ENCODE measurements around the gene ZNF827.

ZNF827 gene

GRCh38 chr4:145976680-145977079, 38.1 kb upstream of the ZNF827 start:
- no peaks in the 10 kb centered on the region for H3K27me3 ChIP-seq (ENCODE audit: control insufficient read depth, insufficient read depth, low read length)
- no peak overlapping the region for H3K9ac ChIP-seq
- H3K4me2 ChIP-seq (ENCODE audit: low read length), result no peak overlapping the region
- no peaks in the 10 kb centered on the region for H3K9me3 ChIP-seq (ENCODE audit: control insufficient read depth, low read length)
- no peak overlapping the region for H3K27ac ChIP-seq
- no peaks in the 10 kb centered on the region for H3K4me1 ChIP-seq
- H3K79me2 ChIP-seq, result no peaks in the 10 kb centered on the region
- no peak overlapping the region for H2AFZ ChIP-seq
- H3K4me3 ChIP-seq (ENCODE audit: low read depth, low read length), result no peak overlapping the region
- H3K36me3 ChIP-seq (ENCODE audit: control insufficient read depth, insufficient read depth, low read length), result no peaks in the 10 kb centered on the region
- no peak for TF ChIP-seq CTCF (IDR thresholded peaks at IDR 0.05)

GRCh38 chr4:145960012-145960411, 21.4 kb upstream of the ZNF827 start:
- H3K9ac ChIP-seq, result no peak overlapping the region
- H3K4me1 ChIP-seq, result no peaks in the 10 kb centered on the region
- no peaks in the 10 kb centered on the region for H3K79me2 ChIP-seq
- no peak for TF ChIP-seq CTCF (IDR thresholded peaks at IDR 0.05)
- no peaks in the 10 kb centered on the region for H3K36me3 ChIP-seq (ENCODE audit: control insufficient read depth, insufficient read depth, low read length)
- no peaks in the 10 kb centered on the region for H3K9me3 ChIP-seq (ENCODE audit: control insufficient read depth, low read length)
- no peak overlapping the region for H3K4me3 ChIP-seq (ENCODE audit: low read depth, low read length)
- H3K27ac ChIP-seq, result no peak overlapping the region
- no peak overlapping the region for H3K4me2 ChIP-seq (ENCODE audit: low read length)
- no peak overlapping the region for H2AFZ ChIP-seq
- no peaks in the 10 kb centered on the region for H3K27me3 ChIP-seq (ENCODE audit: control insufficient read depth, insufficient read depth, low read length)

- Histone ChIP-seq H3K36me3 (ENCODE audit: control insufficient read depth, insufficient read depth, low read length) (no peaks in the 10 kb centered on the region), H3K27ac (no peak overlapping the region), H3K9me3 (ENCODE audit: control insufficient read depth, low read length) (no peaks in the 10 kb centered on the region), H3K4me2 (ENCODE audit: low read length) (no peak overlapping the region), H3K4me3 (ENCODE audit: low read depth, low read length) (no peak overlapping the region), H3K79me2 (no peaks in the 10 kb centered on the region), H3K4me1 (no peaks in the 10 kb centered on the region), H2AFZ (no peak overlapping the region), H3K9ac (no peak overlapping the region), H3K27me3 (ENCODE audit: control insufficient read depth, insufficient read depth, low read length) (no peaks in the 10 kb centered on the region)
- TF ChIP-seq CTCF (IDR thresholded peaks at IDR 0.05), result no peak
Observed at GRCh38 chr4:145957302-145957701, 18.7 kb upstream of the ZNF827 start.

- Histone ChIP-seq H2AFZ (no peak overlapping the region), H3K27me3 (ENCODE audit: control insufficient read depth, insufficient read depth, low read length) (no peaks in the 10 kb centered on the region), H3K36me3 (ENCODE audit: control insufficient read depth, insufficient read depth, low read length) (no peaks in the 10 kb centered on the region), H3K9me3 (ENCODE audit: control insufficient read depth, low read length) (no peaks in the 10 kb centered on the region), H3K4me2 (ENCODE audit: low read length) (no peak overlapping the region), H3K27ac (no peak overlapping the region), H3K79me2 (no peaks in the 10 kb centered on the region), H3K9ac (no peak overlapping the region), H3K4me1 (no peaks in the 10 kb centered on the region), H3K4me3 (ENCODE audit: low read depth, low read length) (no peak overlapping the region)
- TF ChIP-seq CTCF (IDR thresholded peaks at IDR 0.05), result peak; percentile 57
Observed at GRCh38 chr4:145956288-145956890, 17.8 kb upstream of the ZNF827 start.

- no peaks in the 10 kb centered on the region for H3K4me1 ChIP-seq
- H3K4me2 ChIP-seq (ENCODE audit: low read length), result no peak overlapping the region
- H3K4me3 ChIP-seq (ENCODE audit: low read depth, low read length), result no peak overlapping the region
- H3K36me3 ChIP-seq (ENCODE audit: control insufficient read depth, insufficient read depth, low read length), result no peaks in the 10 kb centered on the region
- TF ChIP-seq CTCF (IDR thresholded peaks at IDR 0.05), result no peak
- no peaks in the 10 kb centered on the region for H3K9me3 ChIP-seq (ENCODE audit: control insufficient read depth, low read length)
- H3K27ac ChIP-seq, result no peak overlapping the region
- H3K79me2 ChIP-seq, result no peaks in the 10 kb centered on the region
- H3K27me3 ChIP-seq (ENCODE audit: control insufficient read depth, insufficient read depth, low read length), result no peaks in the 10 kb centered on the region
- no peak overlapping the region for H3K9ac ChIP-seq
- no peak overlapping the region for H2AFZ ChIP-seq
Observed at GRCh38 chr4:145954924-145955339, 16.3 kb upstream of the ZNF827 start.
